Pons (tissue), 1 donor: Measurements from ENCODE around the gene DNAL4.
A peak's percentile ranks its signal among the peaks of the same experiment; 100 is the strongest.

Experiments used
- DNase-seq: peaks from one replicate; pipeline ENCODE4 v3.0.0-alpha.2; 2016; ENCODE audit warnings: low spot score

The DNAL4 gene, protein sequence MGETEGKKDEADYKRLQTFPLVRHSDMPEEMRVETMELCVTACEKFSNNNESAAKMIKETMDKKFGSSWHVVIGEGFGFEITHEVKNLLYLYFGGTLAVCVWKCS

DNA sequence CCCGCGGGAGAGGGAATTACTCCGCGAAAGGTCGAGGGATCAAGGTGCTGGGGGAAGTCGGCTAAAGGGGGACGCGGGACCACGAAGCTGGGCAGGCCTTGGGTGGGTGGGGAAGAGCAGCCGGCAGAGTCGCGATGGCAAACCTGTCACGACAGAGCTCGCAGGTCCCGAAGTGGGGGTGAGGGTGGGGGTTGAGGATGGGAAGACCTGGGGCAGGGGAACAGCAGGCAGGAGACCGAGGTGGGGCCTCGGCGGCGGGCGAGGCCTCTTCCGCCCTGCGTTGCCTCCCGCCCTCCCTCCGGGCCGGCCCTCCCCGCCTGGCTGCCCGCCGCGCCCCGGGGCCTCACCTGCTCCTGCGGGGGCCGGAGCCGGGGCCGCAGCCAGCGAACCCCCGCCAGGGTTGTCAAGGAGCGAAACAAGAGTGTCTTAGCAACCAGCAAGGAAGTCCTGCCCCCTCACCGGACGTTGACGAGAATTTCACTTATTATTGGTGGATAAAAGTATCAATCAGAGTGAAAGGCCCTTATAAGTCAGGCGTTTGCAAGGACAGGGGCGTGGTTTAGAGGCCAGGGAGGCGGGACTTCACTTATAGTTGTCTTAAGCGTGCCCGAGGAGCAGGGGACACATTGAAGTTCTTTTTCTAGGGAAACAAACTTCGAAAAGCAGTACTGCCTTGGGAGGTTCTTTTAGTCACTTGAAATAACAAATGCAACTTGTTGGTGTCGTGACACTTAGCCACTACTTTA lies at the start of gene DNAL4:
DNAL4 (minus strand) TSS at position 423 of the 746 bp plus-strand sequence. CDS start 11,412 bp downstream, outside the sequence.
- DNase-seq, result peak; percentile 100

DNA sequence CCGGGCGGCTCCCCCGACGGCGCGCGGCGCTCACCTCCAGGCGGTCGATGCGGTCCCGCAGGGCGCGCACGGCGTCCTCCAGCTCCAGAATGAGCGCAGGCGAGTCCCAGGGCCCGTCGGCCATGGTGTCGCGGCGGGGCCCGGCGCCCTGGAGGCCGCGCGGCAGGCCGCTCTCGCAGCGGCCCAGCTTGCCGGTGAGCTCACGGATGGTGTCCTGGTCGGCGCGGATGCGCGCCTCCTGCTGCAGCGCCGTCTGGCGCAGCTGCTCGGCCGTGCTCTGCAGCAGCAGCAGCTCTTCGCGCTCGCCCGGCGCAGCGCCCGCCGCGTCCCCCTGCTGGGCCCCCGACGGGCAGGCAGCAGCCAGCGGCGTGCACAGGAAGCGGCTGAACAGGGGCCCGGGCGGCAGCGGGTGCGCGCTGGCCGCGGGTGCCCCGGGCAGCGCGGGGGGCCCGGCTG lies 49.3 kb upstream of the DNAL4 start:
- peak; percentile 13 for DNase-seq

DNA sequence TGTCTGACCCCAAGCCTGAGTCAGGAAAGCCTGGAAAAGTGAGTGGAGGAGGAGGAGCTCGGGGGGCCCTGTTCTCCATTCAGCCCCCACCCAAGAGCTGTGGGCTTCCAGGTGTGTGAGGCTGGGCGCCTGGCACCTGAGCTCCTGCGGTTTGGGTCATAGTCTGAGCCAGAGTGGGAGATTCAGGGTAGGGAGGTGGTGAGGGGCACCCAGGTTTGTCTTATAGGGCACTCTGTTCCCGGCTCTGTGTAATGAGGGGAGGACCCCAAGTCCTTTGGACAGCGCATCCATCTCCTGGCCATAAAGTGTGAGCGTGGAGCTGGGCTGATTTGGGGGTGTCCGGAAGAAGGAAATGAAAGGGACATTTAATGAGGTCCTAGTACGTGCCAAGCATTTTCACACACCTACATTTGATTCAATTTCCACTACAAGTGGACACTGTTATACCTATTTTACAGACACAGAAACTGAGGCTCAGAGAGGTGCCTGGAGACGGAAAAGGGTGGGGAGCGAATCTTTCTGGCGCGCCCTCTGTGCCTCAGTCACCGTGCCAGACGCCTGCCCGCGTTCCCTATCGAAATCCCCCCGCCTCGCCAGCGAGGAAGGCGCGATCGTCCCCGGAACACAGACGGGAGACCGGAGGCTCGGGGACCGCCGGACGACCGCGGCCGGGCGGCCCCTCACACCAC lies 48.7 kb upstream of the DNAL4 start:
- no peak for DNase-seq

DNA sequence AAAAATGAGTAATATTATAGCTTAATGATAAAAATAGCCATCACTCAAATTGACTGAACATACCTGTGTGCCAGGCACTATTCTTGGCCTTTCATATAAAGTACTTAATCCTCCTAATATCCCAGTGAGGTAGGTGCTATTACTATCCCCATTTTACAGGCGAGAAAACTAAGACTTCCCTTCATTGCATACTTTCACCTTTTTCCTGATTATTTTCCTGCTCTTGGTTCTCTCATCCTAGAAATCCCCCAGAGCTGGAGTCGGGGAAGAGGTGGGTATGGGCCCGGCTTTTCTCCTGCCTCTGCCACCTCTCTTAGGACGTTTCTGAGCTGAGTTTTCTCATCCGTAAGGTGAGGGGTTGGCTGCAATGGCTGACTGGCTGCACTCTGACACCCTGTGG lies 47.7 kb upstream of the DNAL4 start:
- no peak for DNase-seq

DNA sequence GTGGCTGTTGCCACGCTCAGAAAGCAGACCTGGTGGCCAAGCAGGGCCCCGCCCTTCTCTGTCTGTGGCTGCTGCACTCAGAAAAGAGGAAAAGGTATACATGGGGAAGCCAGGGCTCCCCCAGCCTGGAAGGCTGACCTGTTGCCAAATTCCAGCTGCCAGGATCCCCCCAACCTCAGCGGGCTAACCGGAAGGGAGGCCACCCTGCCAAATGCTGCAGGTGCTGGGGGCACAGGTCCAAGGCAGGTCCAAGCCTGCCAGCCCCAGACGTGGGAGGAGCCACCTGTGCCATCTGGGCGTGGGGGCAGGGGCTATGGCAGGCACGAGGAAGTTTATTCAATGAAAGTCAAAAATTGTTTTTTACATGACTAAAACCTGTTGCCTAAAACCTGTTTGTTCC lies 47.3 kb upstream of the DNAL4 start:
- DNase-seq, result no peak

DNA sequence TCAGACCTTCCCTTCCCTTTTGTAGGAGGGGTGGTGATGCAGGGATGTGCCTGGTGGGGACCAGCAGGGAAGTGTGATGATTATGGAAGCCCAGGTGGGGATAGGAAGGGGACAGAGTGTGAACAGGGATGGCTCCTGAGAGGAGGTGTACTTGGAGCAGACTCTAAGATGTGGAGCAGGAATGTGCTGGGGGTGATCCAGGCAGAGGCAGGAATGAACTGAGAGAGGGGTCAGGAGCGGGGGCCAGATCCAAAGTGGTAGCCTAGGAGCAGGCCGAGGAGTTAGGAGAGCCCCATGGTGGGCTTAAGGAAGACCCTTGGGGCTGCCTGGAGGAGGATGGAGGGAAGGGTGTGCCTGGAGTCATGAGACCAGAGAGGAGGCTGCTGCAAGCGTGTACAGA lies 46.2 kb upstream of the DNAL4 start:
- no peak for DNase-seq

DNA sequence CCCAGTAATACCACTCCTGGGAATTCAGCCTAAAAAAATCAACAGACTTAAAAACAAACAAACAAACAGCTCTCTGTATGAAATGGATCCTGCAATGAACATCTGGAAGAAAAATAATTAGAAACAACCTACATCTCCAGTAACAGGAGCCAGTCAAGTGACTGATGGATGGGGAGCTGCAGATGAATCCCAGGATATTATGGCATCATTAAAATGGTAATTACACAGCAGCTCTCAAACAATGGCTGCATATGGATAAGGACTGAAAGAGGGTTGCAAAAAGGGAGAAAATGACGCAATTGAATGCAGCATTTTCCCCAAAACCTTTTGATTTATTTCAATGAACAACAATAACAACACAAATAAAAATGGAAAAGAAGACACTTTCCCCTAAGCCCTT lies 45.7 kb upstream of the DNAL4 start:
- no peak for DNase-seq

DNA sequence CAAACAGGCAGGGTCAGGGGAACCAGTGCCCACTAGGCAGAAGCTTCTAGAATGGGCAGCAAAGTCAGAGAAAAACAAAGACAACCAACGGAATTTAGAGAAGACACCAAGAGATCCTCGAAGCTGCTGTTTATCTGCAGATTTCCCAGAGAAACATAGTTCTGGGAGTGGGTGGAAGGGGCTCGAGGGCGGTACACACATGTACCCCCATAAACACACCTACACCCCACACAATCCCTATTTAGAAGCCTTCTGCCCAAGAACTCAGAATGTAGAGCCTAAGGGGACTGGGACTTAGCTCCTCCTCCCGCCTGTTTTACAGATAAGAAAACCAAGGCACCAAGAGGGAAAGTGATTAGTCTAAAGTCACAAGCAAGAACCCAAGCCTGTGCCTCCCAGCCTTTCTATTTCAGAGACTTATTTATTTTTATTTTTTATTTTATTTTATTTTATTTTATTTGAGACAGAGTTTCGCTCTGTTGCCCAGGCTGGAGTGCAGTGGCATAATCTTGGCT lies 43.5 kb upstream of the DNAL4 start:
- DNase-seq, result no peak

DNA sequence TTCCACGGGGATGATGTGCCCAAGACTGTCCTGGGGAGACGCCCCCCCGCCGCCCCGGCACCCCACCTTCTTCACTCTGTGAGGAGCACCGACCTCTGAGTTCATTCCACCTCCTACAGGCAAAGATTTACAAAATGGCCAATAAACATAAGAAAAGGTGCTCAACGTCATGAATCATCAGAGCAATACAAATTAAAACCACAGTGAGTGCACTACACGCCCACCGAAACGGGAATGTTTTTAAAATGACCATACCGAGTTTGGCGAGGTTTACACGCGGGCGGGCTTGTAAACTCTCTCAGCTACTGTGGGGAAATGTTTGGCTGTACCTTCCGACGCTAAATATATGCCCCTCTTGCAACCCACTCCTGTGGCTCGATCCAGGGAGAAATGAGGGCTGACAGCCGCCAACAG lies 42.0 kb upstream of the DNAL4 start:
- no peak for DNase-seq

DNA sequence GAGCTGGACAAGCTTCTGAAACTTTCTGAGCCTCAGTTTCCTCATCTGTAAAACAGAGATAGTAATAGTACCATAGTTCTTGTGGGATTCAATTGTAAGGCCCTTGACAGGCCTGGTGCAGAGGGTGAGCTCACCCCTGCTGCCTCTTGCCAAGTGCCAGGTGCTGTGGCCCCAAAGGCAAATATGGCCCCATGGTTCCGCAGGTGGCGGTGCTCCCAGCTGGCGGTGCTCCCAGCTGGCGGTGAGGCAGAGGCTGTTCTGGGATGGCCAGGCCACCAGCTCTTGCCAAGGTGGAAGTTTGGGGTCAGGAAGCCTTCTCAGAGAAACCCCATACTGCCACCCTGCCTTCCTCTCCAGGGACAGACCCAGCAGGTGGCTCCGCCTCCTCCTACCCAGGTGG lies 41.0 kb upstream of the DNAL4 start:
- DNase-seq, result no peak

DNA sequence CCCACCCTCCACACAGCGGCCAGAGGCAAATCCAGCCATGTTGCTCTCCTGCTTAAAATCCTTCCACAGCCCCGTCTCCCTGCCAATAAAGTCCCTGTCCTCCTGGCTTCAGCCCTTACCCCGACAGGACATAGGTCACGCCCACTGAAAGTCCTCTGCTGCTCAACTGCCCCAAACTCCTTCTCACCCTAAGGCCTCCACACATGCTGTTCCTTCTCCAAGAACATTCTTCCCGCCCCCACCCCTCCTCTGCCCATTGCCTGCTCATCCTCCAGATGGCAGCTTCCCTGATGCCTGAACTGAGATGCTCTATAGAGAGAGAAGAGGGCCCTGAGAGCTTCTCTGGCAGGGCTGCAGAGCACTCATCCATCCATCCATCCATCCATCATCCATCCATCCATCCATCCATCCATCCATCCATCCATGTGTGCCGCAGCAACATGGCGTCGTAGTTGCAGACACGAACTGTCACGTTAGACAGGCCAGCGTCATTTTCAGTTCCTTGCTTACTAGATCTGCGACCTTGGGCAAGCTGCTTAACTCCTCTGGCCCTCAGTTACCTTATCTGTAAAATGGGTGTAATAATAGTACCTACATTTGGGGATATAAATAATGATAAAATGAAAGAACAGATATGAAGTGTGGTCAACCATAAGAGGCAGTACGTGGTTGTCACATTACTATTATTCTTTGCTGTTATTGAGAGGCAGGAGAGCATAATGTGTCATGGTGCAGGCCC lies 40.4 kb upstream of the DNAL4 start:
- no peak for DNase-seq

DNA sequence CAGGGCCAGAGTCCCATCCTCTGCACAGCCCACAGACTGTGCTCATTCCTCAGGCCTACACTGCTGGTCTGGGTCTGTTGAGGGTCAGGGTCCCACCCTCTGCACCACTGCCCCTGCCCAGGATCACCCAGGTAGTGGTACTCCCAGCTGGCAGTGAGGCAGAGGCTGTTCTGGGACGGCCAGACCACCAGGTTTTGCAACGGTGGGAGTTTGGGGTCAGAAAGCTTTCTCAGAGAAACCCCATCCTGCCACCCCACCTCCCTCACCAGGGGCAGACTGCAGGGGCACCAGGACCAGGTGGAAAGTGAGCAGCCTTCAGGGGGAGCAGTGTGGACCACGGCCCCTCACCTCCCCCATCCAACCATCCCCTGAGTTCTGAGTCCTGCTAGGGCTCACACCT lies 39.1 kb upstream of the DNAL4 start:
- DNase-seq, result no peak

DNA sequence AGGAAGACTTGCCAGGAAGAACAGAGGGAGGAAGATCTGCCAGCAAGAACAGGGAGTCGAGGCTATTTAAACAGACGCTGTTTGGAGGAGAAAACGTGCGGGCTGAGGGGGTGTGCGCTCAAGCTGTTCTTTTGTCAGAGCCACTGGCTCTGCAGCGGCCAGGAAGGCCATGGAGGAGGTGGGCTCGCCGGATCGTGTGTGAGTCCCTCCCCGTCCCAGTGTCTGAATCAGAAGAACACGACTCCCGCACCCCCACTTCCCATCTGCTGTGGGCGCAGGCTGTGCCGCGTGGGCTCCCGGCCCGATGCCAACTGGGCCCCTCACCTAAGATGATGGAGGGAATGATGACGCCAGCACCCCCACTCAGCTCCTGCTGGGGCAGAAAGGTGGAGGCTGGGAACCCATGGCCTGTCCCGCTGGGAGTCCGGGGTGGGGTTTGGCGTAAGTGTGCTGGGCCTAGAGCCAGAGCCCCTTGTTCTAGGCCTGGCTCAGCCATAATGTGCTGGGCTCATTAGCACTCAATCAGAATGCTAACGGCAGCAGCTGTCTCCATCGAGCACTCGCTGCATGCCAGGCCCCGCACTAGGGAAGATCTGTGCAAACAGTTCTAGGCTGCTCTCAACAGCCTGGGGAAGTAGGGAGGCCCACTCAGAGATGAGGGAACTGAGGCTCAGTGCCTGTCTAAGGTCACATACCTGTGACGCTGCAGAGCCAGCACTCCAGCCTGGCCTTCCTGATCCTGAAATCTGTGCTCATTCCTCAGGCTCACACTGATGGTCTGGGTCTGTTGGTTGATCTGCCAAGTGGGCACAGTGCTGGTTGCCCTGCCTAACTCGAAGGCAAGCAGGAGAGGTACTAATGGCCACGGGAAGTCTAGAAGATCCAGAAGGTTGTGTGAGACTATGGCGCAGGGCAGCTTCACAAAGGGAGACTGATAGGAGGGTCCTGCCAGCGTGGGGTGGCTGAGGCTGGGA lies 38.3 kb upstream of the DNAL4 start:
- peak; percentile 20 for DNase-seq

DNA sequence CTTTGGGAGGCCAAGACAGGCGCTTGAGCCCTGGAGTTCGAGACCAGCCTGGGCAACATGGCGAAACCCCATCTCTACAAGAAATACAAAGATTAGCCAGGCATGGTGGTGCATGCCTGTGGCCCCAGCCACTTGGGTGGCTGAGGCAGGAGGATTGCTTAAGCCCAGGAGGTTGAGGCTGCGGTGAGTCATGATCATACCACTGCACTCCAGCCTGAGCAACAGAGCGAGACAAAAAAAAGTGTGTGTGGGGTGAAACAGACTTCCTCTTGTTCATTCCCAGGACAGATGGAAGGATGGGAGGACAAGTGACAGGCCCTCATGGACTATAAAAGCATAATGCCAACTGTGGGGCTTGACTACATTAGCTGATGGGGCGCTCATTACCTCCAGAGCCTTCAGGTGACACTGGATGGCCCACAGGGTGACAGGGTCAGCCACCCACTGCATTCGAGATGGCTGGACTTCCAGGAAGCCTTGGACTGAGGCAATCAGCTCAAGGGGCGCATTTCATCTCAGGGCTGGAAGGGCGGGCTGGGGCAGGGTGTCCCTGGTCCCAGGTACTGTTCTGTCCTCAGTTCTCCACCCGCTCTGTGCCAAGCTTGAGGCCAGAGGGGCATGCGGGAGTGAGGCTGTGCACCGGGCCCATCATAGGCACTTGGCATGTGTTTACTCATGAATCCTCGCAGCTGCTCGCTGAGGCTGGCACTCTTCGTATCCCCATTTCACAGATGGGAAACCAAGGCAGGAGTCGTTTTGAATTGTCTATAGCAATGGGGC lies 37.4 kb upstream of the DNAL4 start:
- DNase-seq, result no peak

DNA sequence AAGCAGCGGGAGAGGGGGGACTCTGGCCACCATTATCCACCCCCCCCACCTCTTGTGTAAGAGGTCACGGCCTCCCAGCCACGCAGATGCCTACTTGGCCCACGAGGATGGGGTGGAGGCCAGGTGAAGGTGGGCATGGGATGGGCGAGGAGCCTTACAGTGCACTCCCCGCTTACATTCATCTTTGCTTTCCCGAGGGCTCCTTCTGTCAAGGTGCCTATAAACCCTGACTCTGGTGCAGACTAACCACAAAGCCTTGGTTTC lies 36.8 kb upstream of the DNAL4 start:
- DNase-seq, result no peak

DNA sequence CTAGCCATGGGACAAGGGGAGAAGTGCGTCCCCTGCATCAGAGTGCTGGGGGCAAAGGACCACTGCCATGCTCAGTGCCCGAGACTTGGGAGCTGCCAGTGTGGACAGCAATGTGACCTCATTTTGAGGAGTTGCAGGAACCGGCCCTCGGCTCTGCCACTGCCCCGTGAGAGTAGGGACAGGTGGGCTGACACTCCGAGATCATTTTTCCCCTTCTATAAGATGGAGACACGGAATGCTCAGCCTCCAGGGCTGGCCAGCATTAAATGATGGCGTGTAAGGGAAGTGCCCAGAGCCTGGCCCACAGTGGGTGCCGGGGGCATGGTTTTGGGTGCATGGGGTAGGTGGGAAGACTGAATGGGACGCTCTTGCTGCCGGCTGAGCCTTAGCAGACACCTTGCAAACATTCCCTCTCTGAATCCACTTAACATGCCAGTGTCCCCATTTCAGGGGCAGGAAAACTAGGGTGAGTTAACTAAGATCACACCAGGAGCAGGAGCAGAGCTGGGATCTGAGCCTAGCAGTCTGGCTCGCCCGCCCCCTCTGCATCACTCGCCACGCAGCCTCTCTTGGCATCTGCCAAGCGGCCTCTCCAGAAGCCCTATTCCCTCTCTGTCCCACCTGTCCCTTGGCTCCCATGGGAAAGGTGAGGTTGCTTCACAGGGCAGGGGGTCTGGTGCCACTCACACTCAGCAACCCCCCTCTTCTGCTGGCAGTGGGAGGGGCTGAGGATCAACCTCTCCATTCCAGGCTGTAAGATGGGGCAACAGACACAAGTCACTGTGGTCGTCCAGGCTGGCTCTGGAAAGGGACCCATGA lies 36.3 kb upstream of the DNAL4 start:
- DNase-seq, result no peak

DNA sequence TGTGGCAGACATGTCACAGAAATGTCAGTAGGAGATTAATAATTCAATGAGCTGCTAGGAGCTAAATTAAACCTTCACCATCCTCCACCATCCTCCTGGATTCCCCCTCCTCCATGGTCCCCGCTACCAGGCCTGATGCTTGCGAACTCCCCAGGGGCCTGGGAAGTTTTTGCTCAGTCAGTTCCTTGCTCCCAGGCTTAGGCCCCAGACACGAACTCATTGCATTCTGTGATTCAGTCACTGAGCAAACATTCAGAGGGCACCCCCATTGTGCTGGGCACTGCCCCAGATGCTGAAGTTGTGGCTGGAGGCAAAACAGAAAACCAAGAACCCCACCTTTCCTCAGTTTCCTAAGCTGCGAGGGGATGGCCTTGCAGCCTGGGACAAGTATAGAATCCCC lies 35.5 kb upstream of the DNAL4 start:
- no peak for DNase-seq

DNA sequence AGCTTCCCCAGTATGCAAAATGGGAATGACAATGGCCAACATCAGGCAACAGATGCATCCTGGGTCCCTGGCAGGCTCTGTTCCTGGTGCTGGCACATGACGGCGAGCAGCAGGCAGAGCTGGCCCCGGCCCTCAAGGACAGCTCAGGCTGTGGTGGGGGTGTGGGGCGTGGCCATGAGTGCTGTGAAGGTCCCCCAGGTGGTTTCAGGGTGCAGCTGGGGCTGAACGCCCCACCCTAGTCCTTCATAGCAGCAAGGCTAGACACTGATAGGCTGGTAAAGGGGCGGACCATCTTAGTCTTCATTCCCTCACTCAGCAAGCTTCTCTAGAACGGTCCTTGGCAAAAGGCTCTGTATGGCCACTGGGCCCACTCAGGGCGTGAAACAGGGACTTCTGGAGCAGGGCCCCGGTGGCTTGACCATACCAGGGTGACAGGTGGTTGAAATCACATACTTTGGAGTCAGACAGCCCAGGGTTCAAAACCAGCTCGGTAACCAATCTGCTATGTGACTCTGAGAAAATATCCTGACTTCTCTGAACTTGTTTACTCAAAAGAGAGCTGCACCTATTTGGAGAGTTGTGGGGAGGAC lies 34.8 kb upstream of the DNAL4 start:
- no peak for DNase-seq

DNA sequence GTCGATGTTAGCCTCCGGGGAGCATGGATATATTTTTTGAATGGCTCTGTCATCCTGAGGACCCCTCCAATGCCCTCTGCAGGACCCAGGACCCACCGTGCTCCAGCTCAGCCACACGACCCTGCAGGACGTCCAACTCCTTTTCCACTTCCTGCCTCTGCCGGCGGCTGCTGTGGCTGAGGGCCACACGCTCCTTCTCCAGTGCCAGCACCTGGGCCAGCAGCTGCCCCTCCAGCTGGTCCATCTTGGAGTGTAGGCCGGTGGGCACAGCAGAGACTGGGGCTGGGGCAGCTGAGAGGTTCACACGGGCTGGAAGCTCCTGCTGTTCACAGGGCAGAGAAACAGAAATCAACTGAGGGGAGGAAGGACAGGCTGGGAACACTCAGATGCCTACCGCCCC lies 34.2 kb upstream of the DNAL4 start:
- no peak for DNase-seq

DNA sequence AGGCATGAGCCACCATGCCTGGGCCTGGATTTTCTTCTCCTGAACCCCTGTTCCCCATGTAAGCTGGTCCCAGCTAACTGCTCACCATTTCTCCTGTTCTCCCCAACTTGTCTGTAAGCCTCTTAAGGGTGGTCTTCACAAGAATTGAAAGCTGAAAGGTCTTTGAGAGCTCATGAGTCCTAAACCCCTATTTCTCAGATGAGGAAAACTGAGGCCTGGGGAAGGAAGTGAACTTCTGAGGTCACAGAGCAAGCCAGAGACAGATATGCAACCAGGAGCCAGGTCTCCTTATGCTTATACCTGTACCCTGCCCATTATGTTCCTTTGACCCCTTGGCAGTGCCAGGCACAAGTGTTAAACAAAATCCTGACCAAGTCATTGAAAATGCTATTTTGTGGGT lies 33.6 kb upstream of the DNAL4 start:
- no peak for DNase-seq
